GOT3 (cell line): ENCODE results near the gene ATF7IP2.

Experiments used
- DNase-seq: peaks from one replicate; lab custom pipeline; 2025; ENCODE audit warnings: mixed read lengths; lab: John Stamatoyannopoulos, UW

ATF7IP2 gene

DNA sequence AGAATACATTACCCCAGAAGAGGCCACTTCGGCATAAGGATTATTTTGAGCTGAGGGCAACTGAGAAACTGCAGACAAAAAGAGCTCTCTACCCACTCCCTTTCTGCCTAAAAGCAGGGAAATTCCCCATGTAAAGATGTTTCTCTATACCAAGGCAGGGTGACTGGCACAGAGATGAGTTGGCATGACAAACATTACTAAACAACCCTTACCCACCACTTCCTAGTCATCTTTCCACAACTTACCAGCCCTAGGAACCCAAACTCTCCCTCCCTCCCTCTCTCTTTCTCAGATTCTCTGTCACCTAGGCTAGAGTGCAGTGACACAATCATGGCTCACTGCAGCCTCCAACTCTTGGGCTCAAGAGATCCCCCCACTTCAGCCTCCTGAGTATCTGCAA lies 126.0 kb downstream of the ATF7IP2 start:
- DNase-seq, result no peak

DNA sequence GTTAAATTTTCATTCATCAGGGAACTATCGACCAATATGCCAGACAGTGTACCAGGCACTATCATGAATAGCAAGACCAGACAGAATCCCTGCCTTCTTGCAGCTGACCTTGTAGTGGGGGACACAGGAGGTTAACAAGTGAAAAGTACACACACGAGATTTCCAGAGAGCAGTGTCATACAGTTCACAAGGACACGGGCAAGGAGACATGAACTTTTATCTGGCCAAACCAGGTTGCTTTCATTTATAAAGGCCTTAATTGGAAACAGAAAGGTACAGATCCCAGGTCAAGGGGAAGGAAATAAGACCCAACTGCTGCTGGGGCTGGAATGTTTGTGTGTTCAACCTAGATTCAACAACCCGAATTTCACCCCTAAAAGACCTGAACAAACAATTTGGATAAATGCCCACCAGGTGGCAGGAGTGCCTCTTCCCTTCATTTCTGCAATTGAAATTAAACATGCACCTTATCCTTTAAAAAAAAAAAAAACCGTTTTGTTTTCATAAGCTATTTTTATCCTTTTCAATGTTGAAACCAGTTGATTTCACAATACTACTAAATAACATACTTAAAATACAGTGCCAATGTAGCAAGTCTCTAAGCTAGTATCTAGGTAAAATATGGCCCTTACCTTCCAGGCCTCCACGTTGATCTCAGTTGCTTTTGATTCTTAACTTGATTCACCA lies 128.7 kb downstream of the ATF7IP2 start:
- no peak for DNase-seq

DNA sequence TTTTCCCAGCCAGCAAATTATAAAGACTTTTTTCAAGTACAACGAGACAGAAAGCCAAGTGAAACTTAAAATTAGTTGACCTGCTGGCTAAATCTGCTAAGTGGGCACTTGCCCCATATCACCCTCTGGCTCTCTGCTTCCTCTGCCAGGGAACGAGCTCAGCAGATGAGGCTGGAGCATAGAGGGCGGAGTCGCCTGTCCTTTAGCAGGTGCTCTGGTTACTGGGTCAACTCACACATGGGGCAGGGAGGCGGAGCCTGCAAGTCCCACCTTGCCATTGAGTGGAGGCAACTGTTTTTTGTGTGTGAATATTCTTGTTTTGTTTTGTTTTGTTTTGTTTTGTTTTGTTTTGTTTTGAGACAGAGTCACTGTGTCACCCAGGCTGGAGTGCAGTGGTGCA lies 132.0 kb downstream of the ATF7IP2 start:
- no peak for DNase-seq

DNA sequence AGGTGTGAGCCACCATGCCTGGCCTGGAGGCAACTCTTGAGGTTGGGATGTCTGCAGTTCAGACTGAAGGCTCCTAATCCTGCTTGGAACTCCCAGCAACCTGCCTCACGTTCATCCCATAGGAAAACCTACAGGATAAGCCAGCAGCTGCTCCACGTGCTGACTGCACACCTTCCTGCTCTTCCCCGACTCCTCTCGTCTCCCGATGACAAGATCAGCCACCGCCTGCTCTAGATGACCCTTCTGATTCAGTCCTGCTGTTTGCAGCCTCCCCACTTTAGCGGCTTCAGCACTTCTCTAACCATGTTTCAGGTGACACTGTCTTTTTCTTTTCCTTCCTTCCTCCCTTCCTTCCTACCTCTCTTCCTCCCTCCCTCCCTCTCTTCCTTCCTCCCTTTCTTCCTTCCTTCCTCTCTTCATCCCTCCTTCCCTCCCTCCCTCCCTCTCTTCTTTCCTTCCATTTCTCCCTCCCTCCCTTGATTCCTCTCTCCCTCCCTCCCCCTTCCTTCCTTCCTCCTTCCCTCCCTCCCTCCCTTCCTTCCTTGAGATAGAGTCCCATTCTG lies 132.7 kb downstream of the ATF7IP2 start:
- DNase-seq, result no peak

DNA sequence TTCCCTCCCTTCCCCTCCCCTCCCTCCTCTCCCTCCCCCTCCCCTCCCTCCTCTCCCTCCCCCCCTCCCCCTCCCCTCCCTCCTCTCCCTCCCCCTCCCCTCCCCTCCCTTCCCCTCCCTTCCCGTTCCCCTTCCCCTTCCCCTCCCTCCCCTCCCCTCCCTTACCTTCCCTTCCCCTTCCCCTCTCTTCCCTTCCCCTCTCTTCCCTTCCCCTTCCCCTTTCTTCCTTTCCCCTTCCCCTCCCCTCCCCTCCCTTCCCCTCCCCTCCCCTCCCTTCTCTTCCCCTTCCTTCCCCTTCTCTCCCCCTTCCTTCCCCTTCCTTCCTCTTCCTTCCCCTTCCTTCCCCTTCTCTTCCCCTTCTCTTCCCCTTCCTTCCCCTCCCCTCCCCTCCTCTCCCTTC lies 133.4 kb downstream of the ATF7IP2 start:
- no peak for DNase-seq

DNA sequence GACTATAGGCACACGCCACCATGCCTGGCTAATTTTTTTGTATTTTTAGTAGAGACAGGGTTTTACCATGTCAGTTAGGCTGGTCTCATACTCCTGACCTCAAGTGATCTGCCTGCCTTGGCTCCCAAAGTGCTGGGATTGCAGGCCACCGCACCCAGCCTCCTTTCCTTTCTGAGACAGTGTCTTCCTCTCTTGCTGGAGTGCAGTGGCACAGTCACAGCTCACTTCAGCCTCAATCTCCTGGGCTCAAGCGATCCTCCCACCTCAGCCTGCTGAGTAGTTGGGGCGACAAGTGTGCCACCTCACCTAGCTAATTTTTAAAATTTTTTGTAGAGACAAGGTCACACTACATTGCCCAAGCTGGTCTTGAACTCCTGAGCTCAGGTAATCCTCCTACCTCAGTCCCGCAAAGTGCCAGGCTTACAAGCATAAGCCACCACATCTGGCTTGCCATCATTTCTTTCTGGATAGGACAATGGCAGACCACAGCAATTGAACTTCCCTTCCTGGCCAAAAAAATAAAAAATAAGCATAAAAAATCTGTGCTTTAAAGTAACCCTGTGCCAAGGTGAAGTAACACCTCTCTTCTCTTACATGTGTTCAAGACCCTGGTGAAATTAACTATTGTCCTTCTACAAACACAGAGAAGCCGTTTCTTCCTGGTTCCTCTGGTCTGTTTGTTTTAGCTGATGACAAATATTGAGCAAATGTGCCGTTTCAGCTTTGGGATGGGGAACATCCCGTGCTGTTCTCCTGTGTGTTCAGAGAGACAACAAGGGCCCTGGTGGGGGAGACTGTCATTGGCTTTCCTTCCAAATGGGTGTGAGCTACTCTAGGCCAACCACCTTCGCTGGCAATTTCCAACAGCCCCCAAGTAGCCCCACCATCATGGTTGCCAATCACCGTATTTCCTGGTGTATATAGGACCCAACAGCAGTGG lies 134.3 kb downstream of the ATF7IP2 start:
- no peak for DNase-seq

DNA sequence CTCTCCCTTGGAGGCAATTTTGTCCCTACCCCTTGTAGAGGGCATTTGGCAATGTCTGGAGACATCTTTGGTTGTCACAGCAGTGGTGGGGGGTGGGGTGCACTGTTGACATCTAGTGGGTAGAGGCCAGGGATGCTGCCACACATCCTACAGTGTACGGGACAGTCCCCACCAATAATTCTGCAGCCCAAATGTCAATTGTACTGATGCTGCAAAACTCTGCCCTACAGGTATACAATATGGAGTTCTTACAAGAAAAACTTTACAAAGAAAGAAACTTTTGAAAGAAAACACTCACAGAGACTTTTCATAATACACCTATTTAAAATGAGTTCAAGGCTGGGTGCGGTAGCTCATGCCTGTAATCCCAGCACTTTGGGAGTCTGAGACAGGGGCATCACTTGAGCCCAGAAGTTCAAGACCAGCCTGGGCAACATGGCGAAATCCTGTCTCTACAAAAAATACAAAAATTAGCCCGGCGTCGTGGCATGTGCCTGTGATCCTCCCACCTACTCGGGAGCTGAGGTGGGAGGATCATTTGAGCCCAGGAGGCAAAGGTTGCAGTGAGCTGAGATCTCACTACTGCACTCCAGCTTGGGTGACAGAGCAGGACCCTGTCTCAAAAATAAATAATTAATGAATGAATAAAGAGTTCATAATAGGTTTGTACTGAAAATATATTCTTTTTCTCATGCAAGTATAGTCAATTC lies 135.2 kb downstream of the ATF7IP2 start:
- no peak for DNase-seq

DNA sequence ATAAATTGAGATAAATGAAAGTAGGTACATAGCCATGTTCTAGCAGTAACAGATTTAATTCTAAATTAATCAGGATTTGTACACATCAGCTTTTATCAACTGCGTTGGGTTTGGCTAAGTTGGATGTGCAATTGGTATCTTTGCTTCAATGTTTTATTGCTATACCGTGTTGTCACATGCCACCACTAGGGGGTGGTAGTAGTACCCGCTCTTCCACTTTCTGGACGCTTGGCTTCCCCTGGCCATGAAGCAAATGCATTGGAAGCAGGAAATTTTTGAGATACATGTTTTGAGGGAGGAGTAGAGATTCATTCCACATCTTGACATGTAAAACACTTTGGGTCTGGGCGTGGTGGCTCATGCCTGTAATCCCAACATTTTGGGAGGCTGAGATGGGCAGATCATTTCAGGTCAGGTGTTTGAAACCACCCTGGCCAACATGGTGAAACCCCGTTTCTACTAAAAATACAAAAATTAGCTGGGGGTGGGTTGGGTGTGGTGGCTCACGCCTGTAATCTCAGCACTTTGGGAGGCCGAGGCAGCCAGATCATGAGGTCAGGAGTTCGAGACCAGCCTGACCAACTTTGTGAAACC lies 135.9 kb downstream of the ATF7IP2 start:
- no peak for DNase-seq

DNA sequence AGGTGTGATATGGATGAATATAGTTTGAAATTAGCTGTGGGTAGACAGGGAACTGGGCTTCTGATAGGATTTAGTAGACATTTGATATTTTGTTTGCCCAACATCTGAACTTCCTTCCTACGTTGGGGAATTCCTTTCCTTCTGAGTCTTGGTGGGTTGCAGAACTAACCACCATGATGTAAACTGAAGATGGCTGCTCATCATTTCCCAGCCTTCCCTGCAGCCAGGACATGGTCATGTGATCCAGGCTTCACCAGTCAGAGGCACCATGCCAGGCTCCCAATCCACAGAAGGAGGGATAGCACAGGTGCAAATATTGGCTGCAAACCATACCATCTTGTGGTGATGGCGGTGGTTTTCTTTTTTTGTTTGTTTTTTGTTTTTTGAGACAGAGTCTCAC lies 137.1 kb downstream of the ATF7IP2 start:
- DNase-seq, result no peak

DNA sequence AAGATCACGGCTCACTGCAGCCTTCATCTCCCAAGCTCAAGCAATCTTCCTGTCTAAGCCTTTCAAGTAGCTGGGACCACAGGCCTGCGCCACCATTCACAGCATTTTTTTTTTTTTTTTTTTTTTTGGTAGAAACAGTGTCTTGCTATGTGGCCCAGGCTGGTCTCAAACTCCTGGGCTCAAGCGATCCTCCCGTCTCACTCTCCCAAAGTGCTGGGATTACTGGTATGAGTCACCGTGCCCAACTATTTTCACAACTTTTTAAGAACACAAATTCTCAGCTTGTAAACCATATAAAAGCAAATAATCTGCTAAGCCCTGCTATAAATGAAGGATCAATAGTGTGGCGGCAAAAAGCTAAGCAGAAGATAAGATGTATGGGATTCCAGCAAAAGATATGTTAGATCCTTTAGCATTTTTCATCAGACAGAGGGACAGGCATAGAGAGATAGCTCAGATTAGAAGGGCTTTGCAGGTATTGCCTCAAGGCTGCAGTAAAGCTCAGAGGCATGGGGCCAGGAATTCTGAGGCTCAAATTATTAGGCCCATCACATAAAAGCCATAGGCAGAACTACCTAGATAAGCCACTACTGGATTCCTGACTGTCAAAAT lies 139.5 kb downstream of the ATF7IP2 start:
- DNase-seq, result no peak

DNA sequence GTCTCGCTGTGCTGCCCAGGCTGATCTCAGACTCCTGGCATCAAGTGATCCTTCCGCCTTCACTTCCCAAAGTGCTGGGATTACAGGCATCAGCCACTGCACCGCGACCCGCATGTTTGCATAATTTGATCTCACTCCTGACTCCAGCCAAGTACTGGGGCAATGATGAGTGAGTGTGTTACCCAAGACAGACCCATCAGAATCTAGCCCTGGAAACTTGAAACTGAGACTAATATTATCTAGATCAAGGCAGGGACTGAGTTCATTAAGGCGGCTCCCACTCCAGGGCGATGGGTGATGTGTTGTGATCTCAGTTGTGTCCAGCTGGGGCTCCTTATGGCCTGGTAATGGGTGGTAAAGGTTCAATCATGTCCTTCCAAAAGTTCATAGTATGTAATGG lies 141.1 kb downstream of the ATF7IP2 start:
- DNase-seq, result no peak

DNA sequence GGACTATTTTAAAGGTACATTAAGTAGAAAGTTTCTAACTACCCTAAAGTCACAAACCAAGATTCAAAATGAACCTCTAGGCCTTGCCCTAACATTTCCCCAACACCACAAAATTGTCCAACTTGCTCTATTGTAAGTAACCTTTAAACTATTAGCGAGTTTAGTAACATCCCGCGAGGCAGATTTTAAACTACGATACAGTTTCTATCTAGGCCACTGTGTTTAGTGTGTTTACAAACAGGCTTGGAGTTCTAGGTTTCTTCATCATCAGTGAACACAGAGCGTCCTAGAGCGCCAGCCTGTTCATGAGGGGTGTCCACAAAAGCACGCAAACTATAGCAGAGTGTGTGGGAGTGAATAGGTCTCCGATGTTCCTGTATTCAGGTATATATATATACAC lies 142.8 kb downstream of the ATF7IP2 start:
- DNase-seq, result no peak

DNA sequence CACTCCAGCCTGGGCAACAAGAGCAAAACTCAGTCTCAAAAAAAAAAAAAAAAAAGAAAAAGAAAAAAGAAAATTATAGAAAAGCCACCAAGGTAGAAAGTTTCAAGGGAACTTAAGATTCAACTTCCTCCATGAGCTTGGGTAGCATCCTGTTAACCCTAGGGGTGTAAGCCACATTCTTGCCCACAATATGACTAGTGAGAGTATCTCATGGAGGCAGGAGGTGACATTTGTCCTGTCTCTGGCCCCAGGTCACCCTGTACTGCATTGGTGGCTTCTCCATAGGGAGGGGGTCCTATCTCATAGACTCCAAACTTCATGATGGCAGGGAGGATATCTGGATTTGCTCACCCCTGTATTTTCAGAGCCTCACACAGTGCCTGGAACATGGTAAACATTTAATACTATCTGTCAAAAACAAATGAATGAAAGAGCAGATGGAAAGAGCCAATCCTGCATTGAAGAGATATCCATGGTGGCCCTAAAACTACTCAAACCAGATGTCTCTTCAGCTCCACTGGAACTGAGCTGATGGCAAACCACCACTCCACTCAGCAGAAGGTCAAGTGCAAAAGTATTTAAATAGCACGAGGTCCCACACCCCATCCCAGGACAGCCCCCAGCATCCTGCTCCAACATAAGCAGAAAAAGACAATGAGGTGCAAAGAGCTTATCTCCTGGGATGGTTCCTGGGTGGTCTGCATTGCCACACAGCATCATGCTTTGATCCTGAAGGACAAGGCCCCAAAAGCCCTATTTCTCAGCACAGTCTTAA lies 144.2 kb downstream of the ATF7IP2 start:
- DNase-seq, result no peak

DNA sequence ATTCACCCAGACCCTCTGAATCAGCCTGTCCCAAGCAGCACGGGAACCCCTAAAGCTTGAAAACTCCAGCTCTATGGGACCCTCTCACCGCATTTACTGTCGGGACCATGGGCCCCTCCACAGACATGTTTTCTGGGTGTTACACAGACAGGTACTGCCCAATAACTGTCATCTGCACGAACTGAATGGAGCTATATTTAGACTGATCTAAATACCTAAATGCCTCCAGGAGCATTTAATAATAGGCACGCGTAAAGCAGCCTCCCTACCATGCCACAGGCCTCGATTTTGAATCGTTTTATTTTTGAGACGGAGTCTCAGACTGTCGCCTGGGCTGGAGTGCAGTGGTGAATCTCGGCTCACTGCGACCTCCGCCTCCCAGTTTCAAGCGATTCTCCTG lies 144.8 kb downstream of the ATF7IP2 start:
- DNase-seq, result no peak

DNA sequence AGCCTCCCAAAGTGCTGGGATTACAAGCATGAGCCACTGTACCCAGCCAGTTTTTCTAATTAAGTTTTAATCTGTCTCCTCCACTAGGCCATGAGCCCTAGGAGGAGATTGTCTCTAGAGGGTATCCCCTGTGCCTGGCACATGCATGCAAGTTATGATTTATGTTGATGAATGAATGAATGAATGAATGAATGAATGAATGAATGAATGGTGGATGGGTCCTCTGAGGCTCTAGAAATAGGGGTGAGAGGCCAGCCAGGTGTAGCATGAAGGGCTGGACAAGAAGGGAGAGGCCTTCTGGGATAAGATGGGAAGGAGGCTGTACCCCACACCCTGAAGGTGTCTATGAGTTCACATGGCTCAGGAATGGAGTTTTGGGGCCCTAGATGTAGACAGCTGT lies 145.7 kb downstream of the ATF7IP2 start:
- DNase-seq, result no peak
